Glomerular endothelial cell (primary cell): Measurements from ENCODE around the gene FSTL4. TPM values are rescaled to one million over a fixed set of nuclear protein-coding genes. Genes with fewer than 3 reads are reported as not detected.

ENCODE experiments used
- DNase-seq: peaks from one replicate; pipeline ENCODE4 v3.0.0-alpha.2; 2011; ENCODE audit warnings: low read depth, low spot score; ENCODE audit errors: extremely low read depth
- total RNA-seq: library from RNA; depleted of rRNA; stranded (reverse); fragments of >200 nt; gene quantifications from 2 replicates; pipeline ENCODE4 v1.2.3, GENCODE V29; 2015

FSTL4 gene
- 0.18 TPM in 1 of 2 replicates, not detected in the other for total RNA-seq

DNA sequence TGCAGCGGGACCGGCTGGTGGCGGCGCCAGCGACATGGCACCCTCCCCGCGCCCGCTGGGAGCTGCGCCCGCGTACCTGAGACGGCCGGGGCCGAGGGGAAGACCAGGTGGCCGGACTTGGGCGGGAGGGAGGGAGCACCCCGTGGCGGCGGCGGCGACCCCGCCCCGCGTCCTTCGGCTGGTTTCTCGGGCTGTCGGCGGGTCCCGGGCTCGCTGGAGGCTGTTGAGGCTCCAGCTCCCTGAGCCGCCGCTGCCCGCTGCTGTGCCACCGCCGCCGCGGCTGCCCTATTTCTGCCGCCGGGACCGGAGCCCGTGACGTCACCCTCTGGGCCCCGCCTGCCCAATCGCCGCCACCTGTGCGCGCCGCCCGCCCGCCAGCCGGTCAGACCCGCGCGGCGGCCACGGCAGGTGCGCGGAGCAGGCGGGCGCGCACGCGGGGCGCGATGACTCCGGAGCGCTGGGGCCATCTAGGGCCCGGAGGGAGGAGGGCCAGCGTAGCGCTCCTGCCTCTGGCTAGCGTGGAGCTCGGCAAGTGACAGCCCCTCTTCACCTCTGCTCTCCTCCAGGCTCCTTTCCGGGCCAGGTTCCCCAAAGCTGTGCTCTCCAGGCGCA is at the start of gene FSTL4:
TSS of gene FSTL4 (minus strand) at position 293 of the 612 bp plus-strand sequence.
- DNase-seq = no peak

DNA sequence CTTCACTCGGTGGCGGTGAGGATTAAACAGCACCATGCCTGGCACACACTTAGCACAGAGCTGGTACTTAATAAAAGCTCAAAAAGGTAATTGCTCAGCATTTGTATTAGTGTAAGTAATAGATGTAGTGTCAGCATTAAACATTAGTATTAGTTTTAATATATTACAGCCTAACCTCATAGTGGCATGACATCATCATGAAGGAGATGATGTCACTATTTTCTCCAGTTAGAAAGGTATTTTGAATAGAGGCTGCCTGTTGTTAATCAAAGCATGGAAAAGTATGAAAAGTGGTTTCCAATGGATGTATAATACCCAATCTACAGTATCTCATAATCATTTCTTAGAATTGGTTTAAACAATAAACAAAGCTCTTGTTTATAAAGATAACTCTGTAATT is 49.0 kb upstream of the FSTL4 start:
- no peak for DNase-seq

DNA sequence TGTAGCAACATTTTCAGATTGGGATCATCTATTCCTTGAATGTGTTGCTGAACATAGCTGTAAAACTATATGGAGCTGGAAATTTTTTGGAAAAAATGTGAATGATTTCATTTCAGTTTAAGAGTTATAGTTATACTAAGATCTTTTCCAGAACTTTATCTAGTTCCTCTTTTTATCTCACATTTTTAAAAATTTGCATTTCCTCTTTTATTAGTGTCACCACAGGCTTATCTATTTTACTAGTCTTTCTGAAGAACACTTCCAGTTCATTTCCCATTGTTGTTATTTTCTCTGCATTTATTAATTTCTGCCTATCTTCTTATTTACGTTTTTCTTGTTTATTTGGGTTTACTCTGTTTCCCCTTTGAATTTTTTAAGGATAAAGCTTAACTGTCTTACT is 46.0 kb upstream of the FSTL4 start:
- DNase-seq = no peak

DNA sequence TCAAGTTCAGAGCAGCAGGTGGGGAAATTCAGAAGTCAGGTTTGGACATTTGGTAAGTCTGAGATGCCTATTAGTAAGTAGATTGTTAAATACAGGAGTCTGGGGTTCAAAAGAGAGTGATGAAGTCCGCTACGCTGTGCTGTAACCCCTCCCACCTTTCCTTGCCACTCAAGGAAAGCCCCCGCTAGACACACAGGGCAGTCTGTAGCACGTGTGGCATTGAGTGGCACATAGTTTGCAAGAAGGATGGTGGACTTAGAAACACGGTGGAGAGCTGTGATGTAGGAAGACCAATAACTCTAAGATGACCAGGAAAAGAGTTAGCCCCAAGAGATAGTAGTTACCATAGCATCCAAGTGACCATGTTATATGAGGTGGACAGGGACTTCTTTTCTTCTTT is 44.7 kb upstream of the FSTL4 start:
- DNase-seq = no peak

DNA sequence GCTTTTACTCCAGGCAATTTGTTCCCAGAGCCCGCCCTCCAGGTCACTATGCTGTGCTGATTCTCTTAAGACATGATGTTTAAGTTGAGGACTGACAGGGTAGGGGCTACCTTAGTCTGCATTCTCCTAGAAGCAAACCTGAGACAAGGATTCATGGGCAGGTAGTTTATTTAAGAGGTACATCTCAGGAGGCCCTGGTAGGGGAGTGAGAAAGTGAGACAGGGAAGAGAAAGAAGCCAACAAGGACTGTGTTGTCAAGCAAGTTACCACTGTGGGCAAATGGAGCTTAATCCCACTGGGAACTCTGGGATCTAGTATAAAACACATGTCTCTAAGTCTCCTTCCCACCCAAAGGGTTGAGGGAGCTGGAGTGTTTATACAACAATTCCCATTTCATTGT is 43.6 kb upstream of the FSTL4 start:
- no peak for DNase-seq

DNA sequence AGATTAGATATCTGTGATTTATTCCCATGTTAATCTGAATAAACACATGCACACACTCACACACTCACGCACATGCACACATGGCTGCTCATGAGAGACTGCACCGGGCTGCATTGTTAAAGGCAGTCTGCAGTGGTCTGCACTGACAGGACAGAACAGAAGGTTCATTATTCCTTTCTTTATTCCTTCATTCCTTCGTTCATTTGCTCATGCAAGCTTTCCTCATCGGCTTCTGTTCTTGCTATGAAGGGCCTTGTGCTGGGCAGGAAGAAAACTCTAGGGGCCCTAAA is 41.4 kb upstream of the FSTL4 start:
- DNase-seq = no peak

DNA sequence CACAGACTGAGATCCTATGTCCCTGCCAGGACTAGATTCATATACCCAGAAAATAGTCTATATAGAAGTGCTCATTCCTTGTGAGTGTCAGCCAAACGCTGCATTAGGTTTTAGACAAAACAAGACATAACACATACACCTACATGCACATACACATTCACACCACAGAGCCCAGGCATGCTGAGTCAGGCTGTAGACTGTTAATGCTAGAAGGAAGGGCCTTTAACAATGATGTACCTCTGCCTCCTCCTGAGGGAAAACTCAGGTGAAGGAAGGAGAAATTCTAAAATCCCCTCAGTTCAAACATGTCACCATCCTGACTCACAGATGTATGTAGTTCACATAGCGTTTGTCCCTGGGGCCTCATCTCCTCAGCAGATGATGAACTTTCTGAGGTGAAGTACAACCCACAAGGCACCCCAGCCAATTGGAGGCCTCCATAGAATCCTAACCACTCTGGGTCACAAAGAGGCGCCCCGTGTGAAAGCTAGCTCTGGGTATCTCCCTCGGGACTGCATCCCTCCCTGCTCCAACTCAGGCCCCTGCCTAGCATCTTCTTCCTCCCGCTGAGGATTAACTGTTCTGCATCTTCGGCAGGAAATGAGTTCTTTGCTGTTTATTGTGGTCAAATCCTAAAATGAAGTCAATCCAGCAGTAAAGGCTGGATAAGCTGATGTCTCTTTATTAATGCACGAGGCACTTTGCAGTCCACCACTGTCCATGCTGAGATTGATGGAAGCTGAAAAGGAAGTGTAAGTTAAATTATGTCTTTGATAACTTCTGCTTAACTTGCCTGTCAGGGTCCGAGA is 40.8 kb upstream of the FSTL4 start:
- no peak for DNase-seq

DNA sequence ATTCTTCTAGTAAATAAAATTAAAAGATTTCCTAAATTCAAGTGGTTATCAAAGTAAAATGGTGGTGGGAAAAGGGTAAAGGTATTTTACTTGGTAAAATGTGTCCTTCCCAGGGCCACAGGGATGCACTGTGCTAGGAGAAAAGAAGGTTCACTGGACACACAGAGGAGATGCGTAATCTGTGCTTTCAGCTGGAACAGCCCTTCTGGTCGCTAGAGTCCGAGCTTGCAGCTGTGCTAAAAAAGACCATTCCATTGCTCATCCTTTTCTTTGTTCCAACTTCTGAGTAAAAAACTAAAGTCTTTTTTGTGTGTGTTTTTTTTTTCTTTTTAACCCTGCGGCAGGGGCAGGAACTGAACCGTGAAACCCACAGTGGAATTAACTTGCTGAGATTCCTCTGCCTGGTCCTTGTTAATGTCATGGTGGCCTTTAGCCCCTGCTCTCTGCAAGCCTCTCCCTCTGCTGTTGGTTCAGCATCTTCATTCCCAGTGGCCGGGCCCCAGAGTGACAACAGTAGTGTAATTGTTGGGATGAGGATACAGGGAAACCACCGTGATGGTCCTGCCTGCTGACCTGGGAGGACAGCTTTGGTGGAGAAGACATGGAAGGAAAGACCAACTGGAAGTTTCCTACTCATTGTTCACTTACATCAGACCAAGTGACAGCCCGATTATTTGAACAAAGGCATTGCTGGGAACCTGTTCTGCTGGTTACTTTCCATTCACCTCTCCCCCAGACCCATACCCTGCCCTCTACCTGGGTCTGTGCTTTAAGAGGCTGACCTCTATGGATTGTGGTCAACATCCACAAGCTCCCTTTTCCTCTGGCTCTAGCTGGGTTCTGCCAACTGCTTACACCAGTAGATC is 31.9 kb upstream of the FSTL4 start:
- DNase-seq = no peak

DNA sequence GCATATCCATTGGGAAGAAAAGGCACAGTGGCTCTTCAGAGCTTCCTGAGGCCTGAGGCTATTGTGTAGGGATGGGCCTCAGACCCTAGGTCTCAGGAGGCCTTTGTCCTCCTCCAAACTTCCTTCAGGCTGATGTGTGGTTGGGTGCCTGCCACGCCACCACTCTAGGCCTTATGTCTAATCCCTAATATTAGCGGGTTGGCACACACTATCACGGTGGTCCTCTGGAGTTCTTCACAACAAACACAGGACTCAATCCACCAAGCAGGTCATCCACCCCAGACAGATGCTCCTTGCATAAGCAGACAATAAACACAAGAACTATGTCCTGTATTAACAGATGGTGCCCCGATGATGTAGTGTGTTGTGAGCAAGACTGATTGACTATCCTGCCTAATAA is 31.0 kb upstream of the FSTL4 start:
- no peak for DNase-seq

DNA sequence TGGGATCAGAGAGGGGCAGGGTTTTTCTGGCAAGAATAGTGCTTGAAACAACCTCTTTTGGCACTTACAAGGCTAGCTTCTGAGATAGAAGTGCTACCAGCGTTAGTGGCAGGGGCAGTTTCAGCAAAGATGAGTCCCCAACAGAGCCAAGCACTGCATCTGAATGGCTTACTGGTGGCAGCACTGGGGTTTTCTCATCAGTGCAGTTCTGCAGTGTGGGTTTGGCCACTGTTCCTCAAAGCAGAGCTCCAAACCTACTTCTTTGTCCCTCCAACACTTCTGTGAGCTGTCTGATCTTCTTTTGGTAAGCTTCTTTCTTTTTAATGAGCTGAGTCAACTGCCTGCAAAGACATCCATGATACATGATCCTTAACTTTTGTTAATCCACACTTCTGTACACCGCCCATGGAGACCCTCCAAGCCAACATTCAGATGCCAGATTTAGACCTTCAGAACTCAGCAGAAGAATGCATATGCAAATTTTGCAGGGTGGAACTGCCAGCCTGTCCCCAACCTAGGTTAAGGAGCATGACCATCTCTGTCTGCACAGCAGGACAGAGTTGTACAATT is 29.9 kb upstream of the FSTL4 start:
- DNase-seq = no peak

DNA sequence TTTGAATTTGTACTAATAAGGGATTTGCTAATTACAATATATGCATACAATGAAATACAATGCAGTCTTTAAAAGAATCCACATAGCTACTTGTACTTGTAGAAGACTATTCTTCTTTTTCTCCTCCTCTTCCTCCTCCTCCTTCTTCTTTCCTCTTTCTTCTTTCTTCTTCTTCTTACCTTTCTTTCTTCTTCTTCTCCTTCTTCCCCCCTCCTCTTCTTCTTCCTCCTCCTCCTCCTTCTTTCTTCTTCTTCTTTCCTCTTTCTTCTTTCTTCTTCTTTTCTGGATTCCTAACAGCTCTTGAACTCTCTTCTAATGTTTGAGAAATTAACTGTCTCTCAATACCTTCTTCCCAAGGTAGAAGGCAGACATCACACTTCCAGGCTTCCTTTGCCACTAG is 29.3 kb upstream of the FSTL4 start:
- no peak for DNase-seq

DNA sequence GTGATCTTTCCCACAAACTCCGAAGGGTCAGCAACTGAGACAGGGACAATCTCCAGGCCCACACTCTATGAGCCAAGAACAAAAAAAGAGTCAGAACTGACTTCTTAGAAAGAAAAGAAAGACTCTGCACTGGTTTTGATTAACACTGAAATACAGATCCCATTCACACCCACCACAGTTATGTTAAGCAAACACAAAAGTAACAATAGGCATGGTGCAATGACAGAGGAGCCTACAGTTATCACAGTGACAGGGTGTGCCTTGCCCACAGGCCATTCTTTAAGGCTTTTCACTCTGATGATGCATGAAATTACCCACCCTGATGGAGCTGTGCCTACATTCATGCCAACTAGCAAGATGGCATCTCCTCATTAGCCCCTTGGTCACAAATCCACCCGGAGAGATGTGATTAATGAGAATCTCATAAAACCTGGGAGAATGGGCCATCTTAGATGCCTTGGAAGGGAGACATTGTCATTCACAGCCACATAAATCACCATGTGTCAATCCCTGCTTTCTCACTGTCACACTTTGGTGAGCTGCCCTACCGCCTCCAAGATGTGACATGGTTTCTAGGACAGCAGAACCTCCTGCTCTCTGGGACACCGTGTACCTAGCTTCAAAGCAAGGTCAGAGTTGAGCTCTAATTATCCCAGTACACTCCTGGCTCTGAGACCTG is 27.6 kb upstream of the FSTL4 start:
- DNase-seq = no peak

DNA sequence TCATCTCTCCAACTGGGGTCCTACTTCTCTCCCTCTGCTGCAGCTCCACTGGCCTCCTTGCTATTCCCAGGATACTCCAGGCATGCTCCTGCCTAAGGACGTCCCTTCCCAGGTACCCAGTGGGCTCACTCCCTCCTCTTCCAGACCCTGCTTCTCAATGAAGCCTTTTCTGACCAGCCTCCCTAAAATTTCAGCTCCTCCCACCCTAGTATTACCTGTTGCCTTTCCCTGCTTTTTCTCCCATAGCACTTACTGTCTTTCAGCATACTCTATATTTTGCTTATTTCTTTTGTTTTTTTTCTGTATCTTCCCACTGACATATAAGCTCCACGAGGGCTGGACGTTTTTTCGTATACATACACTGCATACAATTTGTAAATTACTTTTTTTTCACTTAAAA is 26.1 kb upstream of the FSTL4 start:
- DNase-seq = no peak

DNA sequence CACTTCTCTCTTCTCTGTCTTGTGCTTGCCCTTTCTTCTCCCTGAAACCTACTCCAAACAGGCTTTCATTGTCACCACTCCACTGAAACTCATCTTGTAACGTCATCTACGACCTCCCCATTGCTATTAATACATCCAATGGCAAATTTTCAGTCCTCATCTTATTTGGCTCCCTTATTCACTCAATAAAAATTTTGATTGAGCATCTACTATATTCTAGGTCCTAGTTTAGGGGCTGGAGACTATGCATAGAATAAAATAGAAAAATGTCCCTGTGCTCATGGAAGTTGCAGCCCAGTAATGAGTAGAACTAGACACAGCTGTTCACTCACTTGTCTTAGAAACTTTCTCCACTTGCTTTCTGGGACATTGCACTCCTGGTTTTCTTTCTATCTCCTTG is 24.9 kb upstream of the FSTL4 start:
- DNase-seq = no peak

DNA sequence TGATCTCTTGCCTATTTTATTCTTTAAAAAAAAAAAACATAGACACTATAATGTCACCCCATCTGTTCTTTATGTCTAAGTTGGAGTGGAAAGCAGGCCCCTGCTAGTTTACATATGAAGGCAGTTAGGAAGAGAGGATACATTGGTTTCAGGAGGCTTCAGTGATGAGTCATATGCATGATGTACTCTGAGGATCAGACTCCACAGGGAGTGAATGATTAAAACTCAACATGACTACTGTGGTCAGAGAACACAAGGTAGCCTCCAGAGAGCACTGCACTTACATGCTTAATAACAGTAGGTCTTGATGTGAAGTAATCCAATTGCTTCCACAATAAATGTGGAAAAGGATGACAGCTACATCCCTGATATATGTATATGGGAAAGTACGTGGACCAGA is 22.7 kb upstream of the FSTL4 start:
- no peak for DNase-seq

DNA sequence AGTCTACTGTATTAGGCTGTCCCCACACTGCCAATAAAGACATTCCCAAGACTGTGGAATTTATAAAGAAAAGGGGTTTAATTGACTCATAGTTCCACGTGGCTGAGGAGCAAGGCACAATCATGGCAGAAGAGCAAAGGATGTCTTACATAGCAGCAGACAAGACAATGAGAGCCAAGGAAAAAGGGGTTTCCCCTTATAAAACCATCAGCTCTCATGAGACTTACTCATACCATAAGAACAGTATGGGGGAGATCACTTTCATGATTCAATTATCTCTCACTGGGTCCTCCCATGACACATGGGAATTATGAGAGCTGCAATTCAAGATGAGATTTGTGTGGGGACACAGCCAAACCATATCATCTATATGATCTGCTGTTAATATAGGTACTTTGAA is 14.8 kb upstream of the FSTL4 start:
- DNase-seq = no peak

DNA sequence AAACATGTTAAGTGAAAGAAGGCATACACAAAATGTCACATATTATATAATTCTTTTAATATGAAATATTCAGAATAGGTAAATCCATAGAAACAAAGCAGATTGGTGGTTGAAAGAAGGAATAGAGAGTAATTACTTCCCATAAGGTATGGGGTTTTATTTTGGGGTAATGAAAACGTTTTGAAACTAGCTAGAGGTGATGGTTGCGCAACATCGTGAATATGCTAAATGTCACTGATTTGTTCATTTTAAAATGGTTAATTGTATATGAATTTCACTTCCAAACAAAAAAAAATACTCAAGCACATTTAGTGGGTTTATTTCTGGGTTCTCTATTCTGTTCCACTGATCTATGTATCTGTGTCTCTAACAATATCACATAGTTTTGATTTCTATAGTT is 12.0 kb upstream of the FSTL4 start:
- DNase-seq = no peak

DNA sequence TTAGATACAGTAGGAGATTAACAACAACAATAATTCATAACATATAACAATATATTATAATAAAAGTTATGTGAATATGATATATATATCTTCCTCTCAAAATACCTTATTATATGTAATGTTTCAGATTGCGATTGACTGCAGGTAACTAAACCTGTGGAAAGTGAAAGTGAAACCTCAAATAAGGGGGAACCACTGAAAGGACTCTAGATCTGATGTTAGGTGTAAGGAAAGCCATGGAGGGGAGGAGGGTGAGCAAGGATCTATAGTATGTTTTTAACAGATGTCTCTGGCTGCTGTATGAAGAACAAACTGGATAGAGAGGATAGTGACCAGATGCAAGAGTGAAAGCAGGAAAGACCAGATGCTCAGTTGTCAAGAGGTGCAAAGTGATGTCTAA is 5.8 kb upstream of the FSTL4 start:
- no peak for DNase-seq

DNA sequence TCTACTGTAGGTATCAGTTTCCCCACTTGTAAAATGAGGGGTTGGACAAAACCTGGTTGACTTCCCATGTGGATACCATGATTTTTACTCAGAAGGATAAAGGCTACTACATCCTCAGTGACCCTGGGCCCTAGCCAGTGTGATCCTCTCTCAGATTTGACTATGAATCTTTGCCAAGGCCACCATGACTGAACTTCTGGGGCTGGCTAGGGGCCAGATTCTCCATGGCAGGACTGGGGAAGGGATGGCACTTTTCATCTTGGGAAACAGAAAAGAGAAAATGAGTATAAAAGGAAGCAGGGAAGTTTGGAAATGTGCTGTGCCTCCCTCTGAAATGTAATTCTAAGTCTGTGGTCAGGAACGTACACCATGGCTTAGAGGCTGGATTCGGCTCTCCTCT is 1.4 kb upstream of the FSTL4 start:
- DNase-seq = no peak

DNA sequence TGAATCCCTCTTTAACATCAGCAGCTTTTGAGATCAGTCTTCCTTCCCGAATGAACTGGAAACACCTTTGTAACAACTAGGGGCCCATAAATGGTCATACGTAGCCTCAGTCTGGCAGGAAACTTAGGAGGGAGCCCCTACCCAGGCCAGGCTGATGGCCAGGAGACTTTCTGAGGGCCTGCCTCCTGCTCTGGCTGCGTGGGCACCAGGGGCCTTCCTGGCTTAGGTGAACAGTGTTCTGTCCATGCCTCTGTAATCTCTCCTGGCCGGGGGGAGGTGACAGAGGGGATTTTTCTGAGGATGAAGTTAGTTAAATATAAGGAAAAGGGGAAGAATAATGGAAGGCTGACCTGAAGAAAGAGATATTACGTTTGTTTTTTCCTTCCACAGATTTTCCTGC is 843 bp upstream of the FSTL4 start:
- DNase-seq = no peak
